Measurements from ENCODE around the gene C2orf49. TPM values are rescaled to one million over a fixed set of nuclear protein-coding genes. Genes with fewer than 3 reads are reported as not detected.

The C2orf49 gene
- total RNA-seq, 2 donors from 2014 or later = 18.1 to 22.2 TPM

GRCh38 chr2:105391058-105391627 lies 53.8 kb downstream of the C2orf49 start:
- peaks cover 12% of the 10 kb centered on the region for H3K36me3 Mint-ChIP-seq (ENCODE audit: low read depth)
- Histone ChIP-seq H3K4me3 (ENCODE audit: low read length) (no peak overlapping the region), H3K36me3 (ENCODE audit: control insufficient read depth, insufficient read depth, low read length) (peaks cover 22% of the 10 kb centered on the region), H3K4me1 (ENCODE audit: control insufficient read depth, insufficient read depth, low read length) (no peaks in the 10 kb centered on the region), H3K9me3 (ENCODE audit: control insufficient read depth, low read length) (no peaks in the 10 kb centered on the region), H3K27me3 (ENCODE audit: control insufficient read depth, insufficient read depth, low read length, poor library complexity, severe bottlenecking) (no peaks in the 10 kb centered on the region), H3K9ac (ENCODE audit: extremely low read depth, low read length, poor library complexity, severe bottlenecking) (no peak overlapping the region), H3K27ac (ENCODE audit: low read depth, low read length) (no peak overlapping the region)
- TF ChIP-seq, protein P1, sequence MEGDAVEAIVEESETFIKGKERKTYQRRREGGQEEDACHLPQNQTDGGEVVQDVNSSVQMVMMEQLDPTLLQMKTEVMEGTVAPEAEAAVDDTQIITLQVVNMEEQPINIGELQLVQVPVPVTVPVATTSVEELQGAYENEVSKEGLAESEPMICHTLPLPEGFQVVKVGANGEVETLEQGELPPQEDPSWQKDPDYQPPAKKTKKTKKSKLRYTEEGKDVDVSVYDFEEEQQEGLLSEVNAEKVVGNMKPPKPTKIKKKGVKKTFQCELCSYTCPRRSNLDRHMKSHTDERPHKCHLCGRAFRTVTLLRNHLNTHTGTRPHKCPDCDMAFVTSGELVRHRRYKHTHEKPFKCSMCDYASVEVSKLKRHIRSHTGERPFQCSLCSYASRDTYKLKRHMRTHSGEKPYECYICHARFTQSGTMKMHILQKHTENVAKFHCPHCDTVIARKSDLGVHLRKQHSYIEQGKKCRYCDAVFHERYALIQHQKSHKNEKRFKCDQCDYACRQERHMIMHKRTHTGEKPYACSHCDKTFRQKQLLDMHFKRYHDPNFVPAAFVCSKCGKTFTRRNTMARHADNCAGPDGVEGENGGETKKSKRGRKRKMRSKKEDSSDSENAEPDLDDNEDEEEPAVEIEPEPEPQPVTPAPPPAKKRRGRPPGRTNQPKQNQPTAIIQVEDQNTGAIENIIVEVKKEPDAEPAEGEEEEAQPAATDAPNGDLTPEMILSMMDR (conservative IDR thresholded peaks at IDR 0.05) = no peak
- no peaks in the 10 kb centered on the region for H3K9me3 Mint-ChIP-seq
- H3K27ac Mint-ChIP-seq = no peak overlapping the region
- WGBS, 2 experiments (ENCODE audit: insufficient coverage in 1 of 2, insufficient read length in 1 of 2) = 92 to 97% methylated on average over 4 to 5 of the region's 5 CpGs
- no peaks in the 10 kb centered on the region for H3K4me1 Mint-ChIP-seq
- H3K27me3 Mint-ChIP-seq (ENCODE audit: insufficient read depth) = peaks cover 2% of the 10 kb centered on the region
- no peak overlapping the region for H3K4me3 Mint-ChIP-seq
- no peak for DNase-seq

GRCh38 chr2:105391763-105392662 lies 54.7 kb downstream of the C2orf49 start:
- TF ChIP-seq, protein P1 (conservative IDR thresholded peaks at IDR 0.05) = no peak
- Mint-ChIP-seq H3K9me3 (no peaks in the 10 kb centered on the region), H3K27ac (no peak overlapping the region), H3K27me3 (ENCODE audit: insufficient read depth) (peaks cover 2% of the 10 kb centered on the region), H3K36me3 (ENCODE audit: low read depth) (peaks cover 12% of the 10 kb centered on the region), H3K4me1 (no peaks in the 10 kb centered on the region), H3K4me3 (no peak overlapping the region)
- Histone ChIP-seq H3K4me3 (ENCODE audit: low read length) (no peak overlapping the region), H3K4me1 (ENCODE audit: control insufficient read depth, insufficient read depth, low read length) (no peaks in the 10 kb centered on the region), H3K27ac (ENCODE audit: low read depth, low read length) (no peak overlapping the region), H3K9me3 (ENCODE audit: control insufficient read depth, low read length) (no peaks in the 10 kb centered on the region), H3K9ac (ENCODE audit: extremely low read depth, low read length, poor library complexity, severe bottlenecking) (no peak overlapping the region), H3K36me3 (ENCODE audit: control insufficient read depth, insufficient read depth, low read length) (peaks cover 18% of the 10 kb centered on the region), H3K27me3 (ENCODE audit: control insufficient read depth, insufficient read depth, low read length, poor library complexity, severe bottlenecking) (no peaks in the 10 kb centered on the region)
- no peak for DNase-seq
- WGBS, 2 experiments (ENCODE audit: insufficient coverage in 1 of 2, insufficient read length in 1 of 2) = 94 to 96% methylated on average over 5 to 9 of the region's 9 CpGs

DNA sequence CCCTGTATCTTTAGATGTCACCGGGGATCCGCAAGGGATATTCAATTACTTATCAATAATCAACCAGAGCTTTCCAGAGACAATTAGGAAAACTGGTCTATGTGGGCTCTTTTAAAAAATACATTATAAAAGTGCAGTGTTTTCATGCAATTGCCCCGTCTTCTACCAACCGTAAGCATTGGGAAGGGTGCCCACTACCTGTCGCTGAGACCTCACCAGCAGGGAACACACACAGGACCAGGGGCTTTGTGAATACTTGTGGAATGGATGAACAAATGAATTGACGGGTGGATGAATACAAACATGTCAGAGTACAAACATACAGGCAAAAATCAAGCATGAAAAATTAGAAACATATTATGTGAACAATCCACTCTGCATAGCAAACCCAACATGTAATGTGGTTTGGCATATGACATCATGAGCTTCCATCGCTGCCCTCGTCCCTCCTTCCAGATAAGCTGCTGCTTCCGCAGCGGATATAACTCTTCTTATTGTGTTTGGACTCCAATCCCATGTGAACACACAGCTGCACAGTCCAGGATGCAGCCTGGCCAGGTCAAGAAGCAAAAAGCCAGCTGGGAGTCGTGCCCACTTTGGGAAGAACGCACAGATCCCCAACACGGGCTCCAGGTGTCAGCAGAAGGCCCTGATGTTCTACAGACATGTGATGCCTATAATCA lies 56.2 kb downstream of the C2orf49 start:
- Mint-ChIP-seq H3K4me1 (no peaks in the 10 kb centered on the region), H3K4me3 (no peak overlapping the region), H3K9me3 (no peaks in the 10 kb centered on the region), H3K36me3 (ENCODE audit: low read depth) (peaks cover 7% of the 10 kb centered on the region), H3K27me3 (ENCODE audit: insufficient read depth) (peaks cover 10% of the 10 kb centered on the region), H3K27ac (no peak overlapping the region)
- no peak for DNase-seq
- WGBS, 2 experiments (ENCODE audit: insufficient coverage in 1 of 2, insufficient read length in 1 of 2) = 96% methylated on average over 9 to 13 of the region's 13 CpGs
- Histone ChIP-seq H3K27ac (ENCODE audit: low read depth, low read length) (no peak overlapping the region), H3K27me3 (ENCODE audit: control insufficient read depth, insufficient read depth, low read length, poor library complexity, severe bottlenecking) (no peaks in the 10 kb centered on the region), H3K36me3 (ENCODE audit: control insufficient read depth, insufficient read depth, low read length) (peaks cover 12% of the 10 kb centered on the region), H3K4me3 (ENCODE audit: low read length) (no peak overlapping the region), H3K9me3 (ENCODE audit: control insufficient read depth, low read length) (no peaks in the 10 kb centered on the region), H3K4me1 (ENCODE audit: control insufficient read depth, insufficient read depth, low read length) (no peaks in the 10 kb centered on the region), H3K9ac (ENCODE audit: extremely low read depth, low read length, poor library complexity, severe bottlenecking) (no peak overlapping the region)
- TF ChIP-seq, protein P1 (conservative IDR thresholded peaks at IDR 0.05) = no peak
